Thymus (tissue), 11 donors: ENCODE results near the gene OR5AN1. TPM values are rescaled to one million over a fixed set of nuclear protein-coding genes. Genes with fewer than 3 reads are reported as not detected.
"Not testable (repeated sequence)": the region's sequence is repeated elsewhere in the genome, so short reads cannot be mapped to it uniquely, and the experiment has no call there.

Source experiments
- DNase-seq, 9 donors: peaks; one replicate each; pipeline ENCODE4 v3.0.0-alpha.2; 2013; ENCODE audit warnings: low spot score in 9 of 9, low read depth in 6 of 9, missing footprints in 1 of 9
- H3K27ac ChIP-seq, 2 donors: one replicate each; pipeline ENCODE4 v1.5.1; 2013; ENCODE audit warnings: control low read depth in 1 of 2, low read depth in 1 of 2, low read length in 1 of 2, mild to moderate bottlenecking in 1 of 2, moderate library complexity in 1 of 2
- H3K27me3 ChIP-seq, 2 donors: one replicate each; pipeline ENCODE4 v1.5.1; 2013; ENCODE audit warnings: low read length in 1 of 2; ENCODE audit not compliant: control insufficient read depth in 2 of 2, insufficient read depth in 1 of 2
- H3K36me3 ChIP-seq, 2 donors: one replicate each; pipeline ENCODE4 v1.5.1; 2013; ENCODE audit warnings: low read length in 1 of 2, mild to moderate bottlenecking in 1 of 2, moderate library complexity in 1 of 2; ENCODE audit not compliant: control insufficient read depth in 2 of 2, insufficient read depth in 2 of 2
- H3K4me1 ChIP-seq, 2 donors: one replicate each; pipeline ENCODE4 v1.5.1; 2013; ENCODE audit warnings: low read length in 2 of 2; ENCODE audit not compliant: control insufficient read depth in 2 of 2, insufficient read depth in 2 of 2
- H3K4me3 ChIP-seq, 2 donors: one replicate each; pipeline ENCODE4 v1.5.1; 2013; ENCODE audit warnings: low read length in 2 of 2, control low read depth in 1 of 2, mild to moderate bottlenecking in 1 of 2
- H3K9me3 ChIP-seq, 2 donors: one replicate each; pipeline ENCODE4 v1.5.1; 2013; ENCODE audit warnings: low read length in 1 of 2, mild to moderate bottlenecking in 1 of 2; ENCODE audit not compliant: control insufficient read depth in 2 of 2, insufficient read depth in 1 of 2
- WGBS: extraction: QIAGEN DNeasy Blood & Tissue Kit; methylation state at CpG from one replicate; pipeline ENCODE4 v1.1.7; 2013; 5-methylcytosine and 5-hydroxymethylcytosine counted together
- polyA plus RNA-seq: library from polyadenylated mRNA; stranded (reverse); fragments of 200-250 nt; gene quantifications from one replicate; pipeline ENCODE4 v1.2.3, GENCODE V29; 2013
- total RNA-seq: library from RNA; stranded (reverse); fragments of 120-200 nt; gene quantifications from one replicate; pipeline ENCODE4 v1.2.4, GENCODE V29; 2013
- donor health status: healthy.

The OR5AN1 gene
- total and polyA plus RNA-seq, 2 donors = under 0.01 TPM; not detected in 1

DNA sequence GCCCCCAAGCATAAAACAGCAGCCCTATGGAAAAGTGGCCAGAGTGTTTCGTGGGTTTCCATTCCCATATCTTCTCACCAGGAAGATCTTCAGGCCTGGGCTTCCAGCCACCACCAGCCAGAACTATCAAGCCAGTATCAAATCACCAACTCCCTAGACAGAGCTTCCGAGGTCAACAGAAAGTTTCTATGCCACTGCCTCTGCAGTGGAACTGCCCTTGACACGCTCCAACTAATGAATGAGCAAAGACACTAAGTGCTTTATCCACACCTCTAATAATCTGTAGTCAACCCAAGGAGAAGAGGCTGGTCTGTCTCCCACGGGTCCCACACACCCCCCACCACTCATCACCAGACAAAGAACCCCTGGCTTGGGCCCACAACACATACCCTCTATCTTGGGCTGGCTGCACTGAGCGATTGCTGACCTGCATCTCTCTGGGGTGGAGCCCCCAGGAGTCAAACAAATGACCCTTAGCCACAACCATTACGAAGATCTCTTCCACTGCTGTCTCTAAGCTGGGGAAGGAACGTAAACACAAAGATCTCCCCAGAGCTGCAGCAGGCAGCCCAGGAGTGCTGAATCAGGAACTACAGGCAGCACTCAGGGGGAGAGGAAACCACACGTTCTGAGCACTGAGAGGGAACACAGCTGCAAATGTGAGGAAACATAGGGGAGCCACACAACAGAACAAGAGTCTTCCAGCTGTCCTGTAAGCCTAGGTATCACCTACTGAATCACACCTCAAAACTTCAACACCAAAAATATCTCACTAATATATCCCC is 9.7 kb downstream of the OR5AN1 start:
- Histone ChIP-seq H3K27ac (no peak overlapping the region), H3K36me3 (no peaks in the 10 kb centered on the region), H3K9me3 (no peaks in the 10 kb centered on the region), H3K4me1 (peaks cover 0 to 6% of the 10 kb centered on the region in 2 donors), H3K27me3 (no peaks in the 10 kb centered on the region), H3K4me3 (no peak overlapping the region)
- WGBS = 33% methylated on average over 8 of the region's 8 CpGs
- DNase-seq = peak in 4 of 9 donors; percentile 3 to 31 (median 4)

- H3K27ac ChIP-seq, H3K9me3 ChIP-seq, H3K27me3 ChIP-seq, H3K4me1 ChIP-seq, H3K36me3 ChIP-seq, H3K4me3 ChIP-seq, DNase-seq: not testable (repeated sequence)
- WGBS = 75% methylated on average over 3 of the region's 3 CpGs
Measured at GRCh38 chr11:59372324-59372723, 13.6 kb downstream of the OR5AN1 start.

DNA sequence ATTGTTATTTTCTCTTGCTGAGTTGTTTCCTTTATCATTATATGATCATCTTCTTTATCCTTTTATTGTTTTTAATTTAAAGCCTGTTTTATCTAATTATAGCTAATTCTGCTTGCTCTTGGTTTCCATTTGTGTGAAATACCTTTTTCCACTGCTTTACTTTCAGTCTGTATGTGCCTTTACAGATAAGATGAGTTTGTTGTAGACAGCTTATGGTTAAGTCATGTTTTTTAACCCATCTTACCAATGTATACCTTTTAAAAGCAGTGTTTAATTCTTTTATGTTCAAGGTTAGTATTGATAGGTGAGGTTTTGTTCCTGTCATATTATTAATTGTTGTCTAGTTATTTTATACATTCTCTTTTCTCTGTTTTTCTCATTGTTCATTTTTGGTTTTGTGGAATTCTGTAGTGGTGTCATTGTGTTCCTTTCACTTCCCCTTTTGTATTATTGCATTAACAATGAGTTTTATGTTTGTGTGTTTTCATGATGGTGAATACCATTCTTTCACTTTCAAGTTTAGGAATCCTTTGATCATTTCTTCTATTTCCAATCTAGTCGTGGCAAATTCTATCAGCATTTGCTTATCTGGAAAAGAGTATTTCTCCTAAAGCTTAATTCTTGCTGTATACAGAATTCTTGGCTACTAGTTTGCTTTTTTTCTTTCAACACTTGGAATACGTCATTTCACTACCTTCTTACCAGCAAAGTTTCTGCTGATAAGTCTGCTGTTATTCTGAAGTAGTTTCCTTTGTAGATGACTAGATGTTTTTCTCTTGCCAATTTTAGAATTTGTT is 21.8 kb downstream of the OR5AN1 start:
- H3K9me3 ChIP-seq = no peaks in the 10 kb centered on the region
- H3K4me3 ChIP-seq = no peak overlapping the region
- H3K36me3 ChIP-seq = no peaks in the 10 kb centered on the region
- H3K4me1 ChIP-seq = no peaks in the 10 kb centered on the region
- WGBS = 78% methylated on average over 2 of the region's 2 CpGs
- no peak for DNase-seq
- H3K27ac ChIP-seq = no peak overlapping the region
- H3K27me3 ChIP-seq = no peaks in the 10 kb centered on the region

DNA sequence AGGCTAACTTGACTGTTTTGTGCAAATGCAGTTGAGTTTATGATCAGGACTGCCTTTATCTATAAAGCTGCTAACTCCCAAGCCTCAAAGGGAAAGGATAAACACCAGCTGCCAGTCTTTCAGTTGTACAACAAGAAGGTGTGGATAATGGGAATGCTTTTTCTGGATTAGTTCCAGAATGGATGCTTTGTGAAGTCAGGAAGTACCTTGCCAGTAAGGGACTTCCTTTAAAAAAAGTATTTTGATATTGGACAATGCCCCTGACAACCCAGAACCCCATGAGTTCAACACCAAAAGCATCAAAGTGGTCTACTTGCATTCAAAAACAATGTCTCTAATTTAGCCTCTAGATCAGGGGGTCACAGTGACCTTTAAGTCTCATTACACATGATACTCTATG is 35.5 kb downstream of the OR5AN1 start:
- Histone ChIP-seq H3K36me3 (no peaks in the 10 kb centered on the region), H3K4me1 (no peaks in the 10 kb centered on the region)
- no peak for DNase-seq

GRCh38 chr11:59400461-59401261 is 42.0 kb downstream of the OR5AN1 start:
- no peak overlapping the region for H3K4me3 ChIP-seq
- no peaks in the 10 kb centered on the region for H3K27me3 ChIP-seq
- WGBS = 94% methylated on average over 3 of the region's 3 CpGs

More for the DNA sequence above, 35.5 kb downstream of the OR5AN1 start:
- no peak overlapping the region for H3K4me3 ChIP-seq
- H3K27ac ChIP-seq = no peak overlapping the region
- H3K9me3 ChIP-seq = no peaks in the 10 kb centered on the region
- no peaks in the 10 kb centered on the region for H3K27me3 ChIP-seq

GRCh38 chr11:59401262-59401552 is 42.5 kb downstream of the OR5AN1 start:
- WGBS = 91% methylated on average over 2 of the region's 2 CpGs
- no peaks in the 10 kb centered on the region for H3K27me3 ChIP-seq
- no peaks in the 10 kb centered on the region for H3K36me3 ChIP-seq
- H3K27ac ChIP-seq = no peak overlapping the region
- H3K4me1 ChIP-seq = no peaks in the 10 kb centered on the region
- no peak for DNase-seq
- H3K9me3 ChIP-seq = no peaks in the 10 kb centered on the region
- H3K4me3 ChIP-seq = no peak overlapping the region

More at GRCh38 chr11:59400461-59401261, 42.0 kb downstream of the OR5AN1 start:
- H3K9me3 ChIP-seq = no peaks in the 10 kb centered on the region
- no peak overlapping the region for H3K27ac ChIP-seq
- DNase-seq = no peak
- H3K36me3 ChIP-seq = no peaks in the 10 kb centered on the region
- H3K4me1 ChIP-seq = no peaks in the 10 kb centered on the region

- Histone ChIP-seq H3K4me1 (no peaks in the 10 kb centered on the region), H3K9me3 (no peaks in the 10 kb centered on the region), H3K4me3 (no peak overlapping the region), H3K27me3 (no peaks in the 10 kb centered on the region), H3K27ac (no peak overlapping the region), H3K36me3 (no peaks in the 10 kb centered on the region)
- DNase-seq = no peak
Measured at GRCh38 chr11:59403546-59403945, 44.9 kb downstream of the OR5AN1 start.

GRCh38 chr11:59413646-59414045 is 55.0 kb downstream of the OR5AN1 start:
- no peak for DNase-seq
- H3K9me3 ChIP-seq = no peaks in the 10 kb centered on the region
- peaks cover 5 to 7% of the 10 kb centered on the region in 2 donors for H3K4me1 ChIP-seq
- no peaks in the 10 kb centered on the region for H3K36me3 ChIP-seq
- WGBS = 2% methylated on average over 2 of the region's 2 CpGs
- H3K4me3 ChIP-seq = no peak overlapping the region
- no peak overlapping the region for H3K27ac ChIP-seq
- H3K27me3 ChIP-seq = no peaks in the 10 kb centered on the region

- Histone ChIP-seq H3K27ac (no peak overlapping the region), H3K36me3 (no peaks in the 10 kb centered on the region), H3K4me1 (peaks cover 5 to 7% of the 10 kb centered on the region in 2 donors), H3K9me3 (no peaks in the 10 kb centered on the region), H3K27me3 (no peaks in the 10 kb centered on the region), H3K4me3 (no peak overlapping the region)
- WGBS = 96% methylated on average over 1 of the region's 1 CpG
- no peak for DNase-seq
Measured at GRCh38 chr11:59415111-59415510, 56.4 kb downstream of the OR5AN1 start.
